HG03103 (cell line): Measurements from ENCODE around the gene UHRF2.
"Not testable (repeated sequence)": the region's sequence is repeated elsewhere in the genome, so short reads cannot be mapped to it uniquely, and the experiment has no call there.

ENCODE experiments used
- ATAC-seq: cut with Tn5 transposase; IDR thresholded peaks from one replicate; pipeline ENCODE4 v1.9.1; 2021; ENCODE audit warnings: low read depth; ENCODE audit not compliant: unreplicated experiment

Gene UHRF2

DNA sequence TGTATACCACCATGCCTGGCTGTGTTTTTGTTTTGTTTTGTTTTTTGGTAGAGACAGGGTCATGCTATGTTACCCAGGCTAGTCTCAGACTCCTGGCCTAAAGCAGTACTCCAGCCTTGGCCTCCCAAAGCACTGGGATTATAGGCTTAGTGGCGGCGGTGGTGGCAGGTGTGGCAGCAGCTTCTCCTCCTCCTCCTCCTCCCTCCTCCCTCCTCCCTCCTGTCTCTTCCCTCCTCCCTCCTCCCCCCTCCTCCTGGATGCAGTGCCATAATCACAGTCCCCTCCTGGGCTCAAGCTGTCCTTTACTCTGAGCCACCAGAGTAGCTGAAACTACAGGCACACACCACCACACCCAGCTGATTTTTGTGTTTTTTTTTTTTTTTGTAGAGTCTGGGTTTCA lies 71.2 kb downstream of the UHRF2 start:
- ATAC-seq = no peak

DNA sequence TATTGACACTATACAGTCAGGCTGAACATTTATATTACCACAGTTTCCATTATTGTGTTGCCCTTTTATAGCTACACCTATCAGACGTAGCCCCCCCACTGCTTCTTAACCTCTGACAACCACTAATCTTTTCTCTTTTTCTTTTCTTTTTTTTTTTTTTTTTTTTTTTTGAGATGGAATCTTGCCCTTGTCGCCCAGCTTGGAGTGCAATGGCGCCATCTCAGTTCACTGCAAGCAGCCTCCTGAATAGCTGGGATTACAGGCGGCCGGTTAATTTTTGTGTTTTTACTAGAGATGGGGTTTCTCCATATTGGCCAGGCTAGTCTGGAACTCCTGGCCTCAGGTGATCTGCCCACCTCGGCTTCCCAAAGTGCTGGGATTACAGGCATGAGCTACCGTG lies 75.4 kb downstream of the UHRF2 start:
- ATAC-seq = no peak

DNA sequence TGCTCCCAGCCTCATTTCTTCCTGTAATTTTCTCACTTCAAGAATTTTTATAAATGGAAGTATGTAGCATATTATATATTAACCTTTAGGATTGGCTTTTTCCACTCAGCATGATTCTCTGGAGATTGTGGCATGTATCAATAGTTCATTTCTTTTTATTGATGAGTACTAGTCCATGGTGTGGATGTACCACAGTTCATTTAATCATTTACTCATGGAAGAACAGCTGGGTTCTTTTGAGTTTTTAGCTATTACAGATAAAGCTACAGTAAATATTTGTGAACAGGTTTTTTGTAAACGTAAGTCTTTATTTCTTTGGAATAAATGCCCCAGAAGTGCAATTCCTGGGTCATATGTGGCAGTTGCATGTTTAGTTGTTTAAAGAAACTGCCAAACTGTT lies 76.1 kb downstream of the UHRF2 start:
- ATAC-seq = no peak

DNA sequence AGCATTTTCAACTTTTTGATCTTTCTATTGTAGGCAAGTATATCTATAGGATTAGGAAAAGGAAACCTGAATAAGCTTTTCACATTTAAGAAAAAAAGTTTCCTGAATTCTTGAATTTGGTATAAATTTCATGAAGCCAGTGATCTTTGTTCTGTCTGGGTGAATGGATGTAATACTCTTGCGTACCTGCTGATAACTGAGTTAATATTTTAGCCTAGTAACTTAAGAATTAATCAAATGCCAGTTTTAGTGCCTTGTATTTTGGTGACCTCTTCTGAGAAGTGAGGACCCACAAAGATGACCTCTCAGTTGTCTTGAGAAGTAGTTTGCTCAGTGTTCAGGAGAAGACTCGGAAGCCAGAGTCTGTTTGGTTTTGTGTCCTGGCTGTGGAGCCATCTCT lies 77.9 kb downstream of the UHRF2 start:
- no peak for ATAC-seq

DNA sequence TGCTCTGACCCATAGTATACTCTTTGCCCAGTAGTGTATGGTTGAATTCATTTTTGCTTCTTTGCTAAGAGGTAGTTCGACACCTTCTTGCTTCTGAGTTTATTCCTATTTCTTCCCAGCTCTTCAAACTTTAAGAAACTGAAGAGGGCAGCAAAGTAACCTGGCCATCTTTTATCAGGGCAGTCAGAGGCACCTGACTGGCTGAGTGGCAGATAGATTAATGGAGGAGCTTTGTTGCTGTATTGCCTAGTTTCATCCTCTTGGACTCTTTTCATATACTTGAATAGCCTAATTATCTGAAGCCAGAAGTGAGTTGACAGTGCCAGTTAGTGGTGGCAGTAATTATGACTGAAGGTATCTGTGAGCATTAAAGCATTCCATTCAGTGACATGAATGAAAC lies 82.5 kb downstream of the UHRF2 start:
- ATAC-seq = no peak

DNA sequence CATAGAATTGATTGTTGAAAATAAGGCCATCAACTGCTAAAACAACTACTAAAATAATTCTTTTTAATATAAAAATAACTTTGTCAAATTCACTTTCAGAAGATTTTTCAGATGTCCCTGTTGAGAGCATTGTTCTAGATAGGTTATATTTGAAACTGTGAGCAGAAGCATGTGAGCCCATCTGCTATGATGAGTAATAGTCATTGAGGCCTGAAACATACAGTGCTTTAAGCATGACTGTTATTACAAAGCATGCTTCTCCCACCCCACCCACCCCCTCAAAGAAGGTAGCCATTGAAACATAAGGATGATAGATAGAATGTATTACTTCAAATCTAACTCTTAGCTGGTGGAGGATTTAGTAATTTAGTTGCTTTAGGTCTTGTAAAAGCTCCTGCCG lies 86.0 kb downstream of the UHRF2 start:
- ATAC-seq = no peak

DNA sequence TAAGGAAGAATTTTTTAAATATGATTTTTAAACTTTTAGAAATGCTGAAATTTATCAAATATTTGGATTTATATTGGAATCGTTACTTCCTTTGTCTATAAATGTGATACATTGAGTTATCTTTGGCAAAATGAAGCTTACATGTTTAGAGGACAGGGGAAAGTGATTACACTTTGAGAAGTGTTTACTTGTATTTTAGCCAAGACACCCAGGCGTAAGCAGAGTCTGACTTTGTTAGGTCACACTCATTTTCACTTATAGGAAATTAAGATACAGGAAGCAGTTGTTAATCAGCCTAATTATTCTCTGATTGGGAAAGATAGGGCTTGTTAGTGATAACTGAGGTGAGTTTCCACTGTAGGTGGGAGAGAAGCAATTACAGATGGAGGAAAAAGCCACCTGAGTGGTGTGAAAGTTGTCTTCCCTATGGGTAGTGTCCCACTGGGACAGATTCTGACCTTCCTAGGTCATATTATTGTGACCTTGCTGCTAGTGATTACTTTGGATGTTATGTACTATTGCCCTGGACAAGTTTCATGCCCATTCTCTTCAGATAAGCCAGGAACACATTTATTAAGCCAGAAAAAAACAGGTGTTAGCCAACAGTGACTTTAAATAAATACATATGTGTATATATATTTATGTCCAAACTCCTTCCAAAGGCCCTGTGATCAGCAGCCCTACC lies 88.7 kb downstream of the UHRF2 start:
- no peak for ATAC-seq

DNA sequence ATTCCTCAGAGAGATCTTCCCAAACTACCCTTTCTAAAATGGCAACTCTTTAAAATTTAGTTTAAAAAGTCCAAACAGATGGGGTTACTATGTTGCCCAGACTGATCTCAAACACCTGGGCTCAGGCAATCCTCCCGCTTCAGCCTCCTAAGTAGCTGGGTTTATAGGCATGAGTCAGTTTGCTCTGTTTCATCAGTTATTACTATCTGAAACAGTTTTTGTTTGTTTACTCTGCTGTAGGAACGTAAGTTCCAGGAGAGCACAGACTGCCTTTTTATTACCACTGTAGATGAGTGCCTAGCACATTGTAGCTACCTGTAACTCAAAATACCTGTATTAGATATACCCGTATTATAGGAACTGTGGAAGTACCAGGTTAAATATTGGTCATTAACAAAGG lies 89.4 kb downstream of the UHRF2 start:
- ATAC-seq = no peak

DNA sequence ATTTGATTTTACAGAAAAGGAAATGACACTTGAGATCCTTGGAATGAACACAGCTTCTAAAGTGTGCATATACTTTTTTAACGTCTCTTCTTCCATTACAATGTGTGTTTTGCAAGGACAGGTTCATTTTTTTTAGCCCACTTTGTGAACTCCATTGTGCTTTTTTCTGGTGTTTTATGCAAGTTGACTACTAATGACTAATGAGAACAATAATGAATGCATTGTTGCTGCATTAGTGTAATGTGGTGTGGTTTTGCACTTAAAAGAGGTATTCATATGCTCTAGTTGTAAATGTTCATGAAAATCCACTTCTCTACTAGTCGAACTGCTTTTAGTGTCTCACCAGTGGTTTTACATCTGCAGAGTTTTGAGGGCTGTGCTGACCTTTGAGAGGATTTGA lies 93.6 kb downstream of the UHRF2 start:
- ATAC-seq = no peak

DNA sequence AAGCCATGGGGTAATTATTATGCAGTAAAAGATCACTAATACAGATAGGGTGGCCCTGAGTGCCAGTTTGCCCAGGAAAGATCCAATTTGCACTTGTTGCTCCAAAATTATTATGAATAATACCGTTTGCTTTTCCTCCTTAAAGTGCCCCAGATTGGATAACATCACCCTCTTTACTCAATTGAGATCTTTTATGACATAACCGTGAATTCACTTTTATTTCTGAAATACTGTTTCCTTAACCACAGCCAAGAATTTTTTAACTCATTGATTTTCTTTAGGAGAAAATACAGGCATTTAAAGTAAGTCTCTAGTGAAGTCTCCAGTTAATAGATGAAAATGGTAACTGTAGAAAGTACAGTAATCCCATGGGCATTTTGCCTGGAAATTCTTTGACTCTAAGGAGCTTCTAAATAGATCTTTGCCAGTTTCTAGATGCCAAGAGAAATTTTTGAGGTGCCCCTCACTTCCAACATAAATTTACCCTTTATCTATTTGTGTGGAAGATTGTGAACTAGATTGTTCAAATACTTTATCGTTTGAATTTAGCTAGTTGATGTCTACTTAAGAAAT lies 99.2 kb downstream of the UHRF2 start:
- no peak for ATAC-seq

DNA sequence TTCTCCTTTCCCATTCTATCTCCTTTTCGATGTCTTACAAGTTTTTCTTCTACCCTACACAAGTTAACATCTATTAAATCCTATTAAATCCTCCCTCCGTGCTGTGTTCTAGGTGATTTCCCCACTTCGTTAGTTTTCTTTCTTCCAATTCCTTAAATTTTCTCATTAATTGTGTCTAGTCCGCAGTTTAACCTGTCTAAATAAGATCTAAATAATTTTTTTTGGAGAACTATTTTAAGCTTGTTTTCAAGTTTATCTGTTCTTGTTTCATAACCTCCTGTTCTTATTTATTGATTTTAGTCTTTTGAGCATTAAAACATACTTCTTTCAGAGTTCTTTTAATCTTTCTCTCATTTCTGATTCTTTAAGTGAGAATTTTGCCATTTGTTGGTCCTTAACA lies 109.3 kb downstream of the UHRF2 start:
- ATAC-seq = no peak

DNA sequence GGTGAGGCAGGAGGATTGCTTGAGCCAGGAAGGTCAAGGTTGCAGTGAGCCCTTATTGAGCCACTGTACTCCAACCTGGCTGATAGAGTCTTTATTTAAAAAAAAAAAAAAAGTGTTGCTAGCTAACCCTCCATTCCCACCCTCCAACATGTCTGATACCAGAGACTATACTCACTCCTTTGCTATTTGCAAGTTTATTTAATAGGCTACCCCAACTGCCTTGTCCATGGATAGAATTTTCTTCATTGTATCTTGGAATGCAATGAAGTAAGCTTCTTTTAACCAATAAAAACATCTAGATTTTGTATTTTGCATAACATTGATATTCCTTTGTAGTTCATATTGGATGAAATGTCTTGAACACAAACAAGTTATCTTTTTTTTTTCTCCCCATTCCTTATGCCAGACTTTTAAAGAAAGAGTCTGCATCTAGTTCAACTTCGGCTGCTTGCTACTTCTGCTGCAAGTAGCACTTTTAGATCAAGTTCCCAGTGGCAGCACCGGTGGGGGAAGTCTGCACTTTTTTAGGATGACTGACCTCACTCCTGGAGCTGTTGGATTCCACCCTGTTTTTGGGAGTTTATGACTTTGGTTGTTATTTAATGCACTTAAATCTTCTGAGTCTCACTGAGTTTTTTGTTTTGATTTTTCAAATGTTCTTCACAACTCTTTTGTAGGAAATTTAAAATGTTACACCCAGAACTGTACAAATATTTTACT lies 112.5 kb downstream of the UHRF2 start:
- no peak for ATAC-seq

DNA sequence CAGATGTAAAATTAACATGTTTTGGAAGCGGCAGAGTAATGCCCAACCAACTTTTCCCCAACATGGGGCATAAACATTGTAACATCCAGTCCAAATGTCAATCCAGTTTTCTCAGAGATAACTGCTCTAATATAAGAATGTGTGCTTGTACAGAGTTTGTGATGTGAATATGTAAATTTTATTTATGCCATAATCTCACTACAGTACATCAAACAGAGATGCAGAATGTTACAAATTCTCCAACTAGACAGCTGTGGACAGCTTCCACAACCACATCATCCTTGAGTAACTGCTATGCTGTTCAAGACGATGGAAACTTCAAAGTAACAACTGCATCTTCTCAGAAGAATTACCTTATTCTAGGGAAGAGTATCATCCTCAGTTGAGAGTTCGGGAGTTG lies 122.6 kb downstream of the UHRF2 start:
- no peak for ATAC-seq

DNA sequence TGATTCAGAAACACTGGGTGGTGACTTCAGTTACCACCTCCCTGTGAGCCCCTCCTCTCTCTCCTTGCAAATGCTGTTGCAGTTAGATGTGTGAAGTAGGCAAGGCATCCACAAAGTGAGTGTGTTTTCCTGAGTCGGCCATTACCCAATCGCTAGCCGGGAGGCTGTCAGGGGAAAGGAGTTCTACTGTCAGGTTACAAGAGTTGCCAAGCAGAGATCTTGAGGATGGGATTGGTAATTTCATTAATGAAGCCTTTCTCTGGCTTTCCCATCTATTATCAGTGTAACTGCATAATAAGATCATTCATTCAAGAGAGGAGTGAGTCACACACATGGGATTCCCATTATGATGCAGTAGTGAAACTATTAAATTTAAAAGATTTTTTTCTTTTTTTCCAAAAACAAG lies 125.7 kb downstream of the UHRF2 start:
- ATAC-seq = no peak

DNA sequence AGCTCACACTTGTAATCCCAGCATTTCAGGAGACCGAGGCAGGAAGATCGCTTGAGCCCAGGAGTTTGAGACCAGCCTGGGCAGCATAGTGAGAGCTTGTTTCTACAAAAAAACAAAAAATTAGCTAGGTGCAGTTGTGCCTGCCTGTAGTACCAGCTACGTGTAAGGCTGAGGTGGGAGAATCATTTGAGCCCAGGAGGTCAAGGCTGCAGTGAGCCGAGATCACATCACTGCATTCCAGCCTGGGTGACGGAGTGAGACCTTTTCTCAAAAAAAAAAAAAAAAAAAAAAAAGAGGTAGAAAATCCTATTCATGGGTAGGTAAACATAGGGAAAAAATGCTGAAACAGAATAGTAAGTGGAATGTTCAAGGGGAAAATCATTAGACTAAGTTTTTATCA lies 129.6 kb downstream of the UHRF2 start:
- ATAC-seq = not testable (repeated sequence)

DNA sequence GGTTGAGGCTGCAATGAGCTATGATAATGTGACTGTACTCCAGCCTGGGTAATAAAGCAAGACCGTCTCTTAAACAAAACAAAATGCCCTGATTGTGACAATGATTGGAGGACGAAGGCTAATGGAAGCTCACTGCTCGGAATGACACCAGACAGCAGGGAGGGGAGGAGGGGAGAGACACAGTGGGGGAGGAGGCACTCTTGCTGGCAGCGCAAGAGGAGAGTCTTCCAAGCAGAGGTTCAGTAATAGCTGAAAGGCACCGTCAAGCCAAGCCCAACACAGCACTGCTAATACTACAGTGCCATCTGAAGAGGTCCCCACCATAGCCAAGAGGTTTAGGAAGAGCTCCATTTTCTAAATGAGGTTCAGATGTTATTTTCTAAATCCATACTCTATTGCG lies 130.2 kb downstream of the UHRF2 start:
- ATAC-seq = no peak

DNA sequence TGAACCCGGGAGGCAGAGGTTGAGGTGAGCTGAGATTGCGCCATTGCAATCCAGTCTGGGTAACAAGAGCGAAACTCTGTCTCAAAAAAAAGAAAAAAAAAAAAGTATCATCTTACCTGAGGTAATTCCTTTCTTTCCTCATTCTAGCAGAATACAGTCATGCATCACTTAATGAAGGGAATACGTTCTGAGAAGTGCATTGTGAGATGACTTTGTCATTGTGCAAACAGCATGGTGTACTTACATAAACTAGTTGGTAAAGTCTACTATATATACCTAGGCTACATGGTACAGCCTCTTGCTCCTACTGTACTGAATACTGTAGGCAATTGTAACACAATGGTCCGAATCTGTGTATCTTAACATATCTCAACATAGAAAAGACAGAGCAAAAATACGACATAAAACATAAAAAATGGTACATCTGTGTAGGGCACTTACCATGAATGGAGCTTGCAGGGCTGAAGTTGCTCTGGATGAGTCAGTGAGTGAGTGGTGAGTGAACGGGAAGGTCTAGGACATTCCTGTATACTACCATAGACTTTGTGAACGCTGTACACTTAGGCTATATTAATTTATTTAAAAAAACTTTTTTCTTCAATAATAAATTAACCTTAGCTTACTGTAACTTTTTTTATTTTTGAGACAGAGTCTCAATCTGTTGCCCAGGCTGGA lies 132.2 kb downstream of the UHRF2 start:
- no peak for ATAC-seq

DNA sequence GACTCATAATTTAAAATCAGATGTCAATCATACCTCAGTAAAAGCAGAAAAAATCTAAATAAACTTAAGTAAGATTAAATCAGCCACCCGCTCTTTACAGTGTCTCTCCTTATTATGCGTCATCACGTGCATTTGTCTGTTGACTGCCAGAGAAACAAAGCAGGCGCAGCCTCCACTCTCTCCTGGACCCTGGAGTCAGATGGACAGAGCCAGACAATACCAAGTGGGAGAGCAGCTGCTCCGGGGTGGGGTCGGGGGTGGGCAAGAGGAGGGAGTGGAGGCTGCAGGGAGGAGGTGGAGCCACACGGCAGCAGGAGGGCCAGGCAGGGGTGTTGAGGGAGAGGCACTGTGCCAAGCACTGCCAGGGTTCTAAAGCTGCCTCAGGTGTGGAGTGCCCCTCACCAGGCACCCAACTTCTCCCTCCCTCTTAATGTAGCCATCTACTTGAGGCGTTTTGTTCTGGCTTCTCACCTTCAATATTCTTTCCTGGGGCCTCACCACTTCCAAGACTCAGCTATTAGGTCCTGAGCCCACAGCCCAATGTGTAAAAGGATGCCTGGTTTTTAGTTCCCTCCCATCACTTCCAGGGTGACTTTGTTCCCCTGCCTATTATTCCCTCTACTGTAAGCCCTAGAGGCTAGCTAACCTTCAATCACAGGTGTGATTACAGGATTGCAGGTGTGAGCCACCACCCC lies 136.3 kb downstream of the UHRF2 start:
- no peak for ATAC-seq

DNA sequence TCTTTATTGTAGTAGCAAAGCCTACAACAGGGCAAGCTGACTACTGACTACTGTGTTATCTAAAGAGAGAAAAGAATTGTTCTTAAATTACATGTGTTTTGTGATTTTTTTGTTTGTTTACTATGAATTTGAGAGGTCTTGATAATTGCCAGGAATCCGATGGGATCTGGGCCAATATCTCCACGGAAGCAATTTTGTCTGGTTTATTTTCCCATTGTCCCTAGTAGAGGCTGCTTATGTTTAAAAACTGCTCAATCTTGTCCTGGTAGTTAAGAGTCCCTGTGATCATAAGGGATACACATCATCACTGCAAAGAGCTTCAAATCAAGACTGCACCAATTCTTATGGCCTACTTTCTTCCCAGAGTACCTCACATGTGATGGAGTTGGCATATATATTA lies 138.1 kb downstream of the UHRF2 start:
- ATAC-seq = no peak

DNA sequence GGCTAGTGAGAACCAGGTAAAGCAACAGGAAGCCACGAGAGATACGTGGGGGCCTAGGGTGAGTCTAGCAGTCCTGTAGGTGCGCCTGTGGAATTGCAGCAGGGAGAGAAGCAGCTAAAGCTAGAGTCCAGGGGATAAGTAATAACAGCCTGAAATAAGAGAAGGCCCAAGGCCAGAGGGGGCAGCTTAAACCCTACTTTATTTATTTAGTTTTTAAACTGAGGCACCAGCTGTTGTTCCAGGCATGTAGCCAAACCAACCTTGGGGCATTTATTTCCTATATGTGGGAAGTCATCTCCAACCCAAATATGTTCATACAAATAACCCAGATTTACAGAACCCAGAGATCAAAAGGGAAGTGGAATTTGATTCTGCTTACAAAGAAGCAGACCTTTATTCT lies 139.0 kb downstream of the UHRF2 start:
- no peak for ATAC-seq

DNA sequence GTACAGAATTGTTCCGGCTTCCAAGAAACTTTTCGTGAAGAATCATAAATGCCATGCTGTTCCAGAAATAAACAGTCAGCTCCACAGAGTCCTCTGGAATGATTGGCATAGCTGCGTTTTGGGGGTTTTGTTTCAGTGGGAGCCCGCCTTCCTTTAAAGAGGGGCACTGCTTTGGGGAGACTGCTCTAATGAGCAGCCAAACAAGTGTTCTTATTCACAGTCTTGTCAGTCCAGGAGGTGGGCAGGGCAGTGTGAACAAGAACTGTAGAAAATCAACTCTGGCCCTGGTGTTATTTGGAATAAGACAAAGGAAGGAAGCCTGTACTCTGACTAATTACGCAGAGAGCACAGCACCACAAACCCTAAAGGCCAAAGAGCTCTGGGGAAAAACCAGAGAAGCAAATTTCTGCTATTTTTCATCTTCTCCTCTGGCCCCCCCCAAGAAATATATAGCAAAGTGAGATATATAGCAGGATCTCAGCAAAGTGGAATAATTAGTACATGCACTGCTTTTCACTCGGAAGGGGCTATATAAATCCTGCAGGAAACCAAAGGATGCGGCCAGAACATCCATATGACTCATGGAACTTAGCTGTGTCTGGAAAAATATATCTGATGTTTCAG lies 139.6 kb downstream of the UHRF2 start:
- ATAC-seq = no peak
